ENCODE results near the gene COL4A2.
"Not testable (repeated sequence)": the region's sequence is repeated elsewhere in the genome, so short reads cannot be mapped to it uniquely, and the experiment has no call there.

Gene COL4A2

GRCh38 chr13:110394371-110394841 lies 87.3 kb downstream of the COL4A2 start (continued):
- TF ChIP-seq ATF2 (tag by site-specific recombination; IDR thresholded peaks at IDR 0.05; ENCODE audit: low read depth), result no peak

- H3K4me1 ChIP-seq (ENCODE audit: control insufficient read depth, insufficient read depth, low read length); H3K4me3 ChIP-seq (ENCODE audit: low read depth, low read length); POLR2A ChIA-PET; CTCF ChIA-PET; H3K9me3 ChIP-seq (ENCODE audit: control insufficient read depth, insufficient read depth, low read depth, low read length); H3K36me3 ChIP-seq (ENCODE audit: control insufficient read depth in 2 of 2, insufficient read depth in 1 of 2, low read length in 2 of 2); H3K27ac ChIP-seq (ENCODE audit: extremely low read depth, low read depth, low read length): not testable (repeated sequence)
These were observed 88.5 kb downstream of the COL4A2 start for GRCh38 chr13:110395616-110396015.

- Histone ChIP-seq H3K27ac (ENCODE audit: extremely low read depth, low read depth, low read length) (no peak overlapping the region), H3K9me3 (ENCODE audit: control insufficient read depth, insufficient read depth, low read depth, low read length) (no peaks in the 10 kb centered on the region), H3K4me3 (ENCODE audit: low read depth, low read length) (no peak overlapping the region), H3K36me3 (ENCODE audit: control insufficient read depth in 2 of 2, insufficient read depth in 1 of 2, low read length in 2 of 2) (no peaks in the 10 kb centered on the region), H3K4me1 (ENCODE audit: control insufficient read depth, insufficient read depth, low read length) (no peaks in the 10 kb centered on the region)
- TF ChIP-seq ZNF404 (tag by site-specific recombination; IDR thresholded peaks at IDR 0.05) (no peak), ZNF133 (tag by site-specific recombination; IDR thresholded peaks at IDR 0.05) (no peak), AEBP2 (tag by site-specific recombination; IDR thresholded peaks at IDR 0.05; ENCODE audit: borderline replicate concordance) (no peak), GLI2 (tag by site-specific recombination; IDR thresholded peaks at IDR 0.05; ENCODE audit: borderline replicate concordance, low read depth) (no peak), ZNF785 (tag by site-specific recombination; IDR thresholded peaks at IDR 0.05) (no peak), ZNF239 (tag by site-specific recombination; IDR thresholded peaks at IDR 0.05) (no peak), ZFP37 (tag by site-specific recombination; IDR thresholded peaks at IDR 0.05) (no peak), KLF16 (tag by site-specific recombination; IDR thresholded peaks at IDR 0.05) (no peak), ZBTB6 (tag by site-specific recombination; IDR thresholded peaks at IDR 0.05) (no peak), ZSCAN4 (tag by site-specific recombination; IDR thresholded peaks at IDR 0.05) (no peak), ZNF521 (tag by site-specific recombination; IDR thresholded peaks at IDR 0.05) (no peak), ZNF433 (tag by site-specific recombination; IDR thresholded peaks at IDR 0.05; ENCODE audit: low read depth) (no peak)
- CTCF ChIA-PET, result no interaction called here
- POLR2A ChIA-PET, result no interaction called here
These were observed 89.4 kb downstream of the COL4A2 start for GRCh38 chr13:110396476-110396875.

GRCh38 chr13:110396913-110397381 lies 89.9 kb downstream of the COL4A2 start:
- Histone ChIP-seq H3K4me1 (ENCODE audit: control insufficient read depth, insufficient read depth, low read length) (no peaks in the 10 kb centered on the region), H3K36me3 (ENCODE audit: control insufficient read depth in 2 of 2, insufficient read depth in 1 of 2, low read length in 2 of 2) (no peaks in the 10 kb centered on the region), H3K27ac (ENCODE audit: extremely low read depth, low read depth, low read length) (no peak overlapping the region), H3K4me3 (ENCODE audit: low read depth, low read length) (no peak overlapping the region), H3K9me3 (ENCODE audit: control insufficient read depth, insufficient read depth, low read depth, low read length) (no peaks in the 10 kb centered on the region)
- CTCF ChIA-PET, result interaction anchor here (2.6 kb wide), 1 partner anchor 15 kb away, joined by 9 read pairs; no protein-coding TSS in a partner anchor
- POLR2A ChIA-PET, result no interaction called here
- TF ChIP-seq ZNF670 (tag by site-specific recombination; IDR thresholded peaks at IDR 0.05; ENCODE audit: low read depth) (no peak), AEBP2 (tag by site-specific recombination; IDR thresholded peaks at IDR 0.05; ENCODE audit: borderline replicate concordance) (no peak), SCRT2 (tag by site-specific recombination; IDR thresholded peaks at IDR 0.05) (no peak), ZNF394 (tag by site-specific recombination; IDR thresholded peaks at IDR 0.05; ENCODE audit: borderline replicate concordance) (no peak), ZNF785 (tag by site-specific recombination; IDR thresholded peaks at IDR 0.05) (no peak), ZNF768 (tag by site-specific recombination; IDR thresholded peaks at IDR 0.05) (no peak), ZNF549 (tag by site-specific recombination; IDR thresholded peaks at IDR 0.05) (no peak), ZNF280D (tag by site-specific recombination; IDR thresholded peaks at IDR 0.05) (no peak), ZNF404 (tag by site-specific recombination; IDR thresholded peaks at IDR 0.05) (no peak)
